ENCODE data around the gene TFIP11. TPM values are rescaled to one million over a fixed set of nuclear protein-coding genes. Genes with fewer than 3 reads are reported as not detected.

Gene TFIP11
- total and polyA plus RNA-seq, 2 of the 8 experiments (the other 6 are each of a cell fraction or from before 2014, with no cell fraction given): 18.1 to 28.3 TPM

DNA sequence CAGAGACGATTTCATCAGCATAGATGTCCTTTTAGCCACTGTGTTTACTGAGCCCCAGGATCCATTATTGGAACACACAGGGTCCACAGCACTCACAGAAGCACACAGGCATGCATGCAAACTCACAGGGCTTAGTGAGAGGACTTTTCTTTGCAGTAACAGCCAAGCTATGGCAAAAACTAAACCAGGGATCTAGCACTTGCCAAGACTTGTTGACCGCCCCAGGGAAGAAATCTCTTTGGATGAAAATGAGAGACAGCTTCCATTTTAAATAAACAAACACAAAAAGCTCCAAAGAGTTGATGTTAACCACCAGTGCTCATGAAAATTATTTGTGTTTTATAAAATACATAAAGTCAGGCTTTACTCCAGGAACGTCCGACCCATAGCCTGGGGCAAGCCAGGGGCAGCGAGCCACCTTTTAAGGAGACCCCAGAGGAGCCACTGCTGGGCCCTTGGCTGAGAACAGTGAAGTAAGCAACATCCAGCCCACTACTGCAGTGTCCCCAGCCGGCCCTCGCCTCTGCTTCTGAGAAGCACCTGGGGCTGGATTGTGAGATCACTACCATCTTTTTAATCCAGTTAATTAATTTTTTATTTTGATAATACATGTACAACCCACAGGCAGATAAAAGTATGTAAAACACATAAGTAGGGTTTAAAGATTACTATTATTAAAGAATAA lies 22.0 kb upstream of the TFIP11 start:
- FAIRE-seq (no peak), DNase-seq (ENCODE audit: low read depth in 1 of 2, low spot score in 2 of 2) (no peak)
- Histone ChIP-seq H3K4ac (replicated peaks; ENCODE audit: insufficient read length, low read depth, low read length) (no peak overlapping the region), H3K56ac (replicated peaks; ENCODE audit: insufficient read length, low read depth, low read length) (no peak overlapping the region), H2BK5ac (ENCODE audit: low read depth, low read length) (no peak overlapping the region), H3K4me1 (replicated peaks in 1 of 4; ENCODE audit: control insufficient read depth in 3 of 4, insufficient read depth in 4 of 4, low read length in 3 of 4) (no peaks in the 10 kb centered on the region), H2BK20ac (ENCODE audit: low read length) (no peak overlapping the region), H4K91ac (replicated peaks; ENCODE audit: insufficient read length, low read length) (no peak overlapping the region), H2BK120ac (replicated peaks; ENCODE audit: low read depth, low read length) (no peak overlapping the region), H3K4me3 (ENCODE audit: extremely low read depth in 1 of 4, insufficient read depth in 2 of 4, low read depth in 3 of 4, low read length in 4 of 4) (no peak overlapping the region), H2AFZ (ENCODE audit: low read length) (no peak overlapping the region), H2BK12ac (ENCODE audit: low read depth, low read length) (no peak overlapping the region), H3K79me2 (ENCODE audit: control insufficient read depth in 1 of 2, insufficient read depth in 2 of 2, low read length in 2 of 2) (0 out of 4 replicates have a peak, but pooled peaks cover 0 to 3% of the 10 kb centered on the region in 2 experiments), H2AK5ac (ENCODE audit: low read depth, low read length) (no peak overlapping the region), H3K27ac (ENCODE audit: low read depth, low read length) (no peak overlapping the region), H4K20me1 (replicated peaks in 1 of 2; ENCODE audit: control insufficient read depth in 1 of 2, insufficient read depth in 2 of 2, low read length in 2 of 2) (peaks cover 7% of the 10 kb centered on the region in 2 experiments), H3K36me3 (ENCODE audit: control insufficient read depth in 2 of 4, insufficient read depth in 4 of 4, low read length in 3 of 4) (peaks cover 7 to 48% (median 21%) of the 10 kb centered on the region in 4 experiments; a peak in 7 of 8 replicates), H3K14ac (ENCODE audit: insufficient read length) (no peak overlapping the region), H3K27me3 (replicated peaks in 1 of 4; ENCODE audit: control insufficient read depth in 3 of 4, extremely low read depth in 1 of 4, insufficient read depth in 3 of 4, low read length in 3 of 4) (no peaks in the 10 kb centered on the region), H3K23ac (ENCODE audit: insufficient read length) (no peak overlapping the region), H3K79me1 (ENCODE audit: low read depth, low read length) (peaks cover 3% of the 10 kb centered on the region), H3K18ac (ENCODE audit: extremely low read depth, low read length) (no peak overlapping the region), H4K8ac (ENCODE audit: extremely low read depth, insufficient read depth, low read length) (no peak overlapping the region), H3K23me2 (ENCODE audit: low read depth, low read length) (no peaks in the 10 kb centered on the region), H3K9ac (replicated peaks in 1 of 4; ENCODE audit: extremely low read depth in 1 of 4, low read depth in 3 of 4, low read length in 3 of 4) (no peak overlapping the region), H3K4me2 (ENCODE audit: insufficient read depth in 1 of 2, low read depth in 2 of 2, low read length in 2 of 2) (no peak overlapping the region), H3K9me3 (ENCODE audit: insufficient read depth in 2 of 2, low read depth in 1 of 2, low read length in 1 of 2) (no peaks in the 10 kb centered on the region), H4K5ac (ENCODE audit: insufficient read length, low read depth, low read length) (no peak overlapping the region), H2BK15ac (ENCODE audit: low read length) (no peak overlapping the region)
- 94% methylated on average over 7 of the region's 7 CpGs; no CpG with 5 or more reads in 1 of the 2 experiments for WGBS, 2 experiments (ENCODE audit: extremely low coverage in 1 of 2, insufficient coverage in 1 of 2, insufficient read length in 1 of 2, insufficient replicate concordance in 2 of 2, low coverage in 1 of 2, low lambda C conversion rate in 2 of 2, missing lambda C conversion rate in 1 of 2)
- CTCF ChIA-PET (ENCODE audit: partially characterized antibody): no interaction called here
- POLR2A ChIA-PET (ENCODE audit: partially characterized antibody): interaction anchor here (1.6 to 2.2 kb wide), 2 partner anchors 10 to 14 kb away, joined by 4 to 7 read pairs; no protein-coding TSS in a partner anchor
- TF ChIP-seq NANOG (IDR thresholded peaks at IDR 0.05; ENCODE audit: insufficient read depth, low read depth, low read length, poor library complexity, severe bottlenecking): no peak
- TF ChIP-seq RBBP5 (IDR thresholded peaks at IDR 0.05; ENCODE audit: borderline replicate concordance, low read depth, low read length): no peak
- TF ChIP-seq SAP30 (IDR thresholded peaks at IDR 0.05; ENCODE audit: insufficient read depth, insufficient replicate concordance, low read length): no peak
- TF ChIP-seq GTF2F1 (IDR thresholded peaks at IDR 0.05; ENCODE audit: borderline replicate concordance, low read depth, low read length): no peak
- TF ChIP-seq HDAC2 (IDR thresholded peaks at IDR 0.05; ENCODE audit: borderline replicate concordance in 1 of 2, low read depth in 2 of 2, low read length in 2 of 2): no peak
- TF ChIP-seq CREB1 (IDR thresholded peaks at IDR 0.05): no peak
- no peak for TF ChIP-seq BRCA1 (IDR thresholded peaks at IDR 0.05; ENCODE audit: low read depth, low read length)
- TF ChIP-seq POU5F1 (IDR thresholded peaks at IDR 0.05; ENCODE audit: low read depth, low read length): no peak
- no peak for TF ChIP-seq CHD1 (IDR thresholded peaks at IDR 0.05; ENCODE audit: low read depth, low read length)
- TF ChIP-seq EZH2 (IDR thresholded peaks at IDR 0.05; ENCODE audit: low read depth, low read length, severe bottlenecking): no peak
- TF ChIP-seq NRF1 (IDR thresholded peaks at IDR 0.05; ENCODE audit: low read depth, low read length): no peak
- TF ChIP-seq ZNF274 (IDR thresholded peaks at IDR 0.05; ENCODE audit: borderline replicate concordance, extremely low read depth, low read length): no peak
